GM12878 (cell line): ENCODE results near the gene XRCC4. TPM values are rescaled to one million over a fixed set of nuclear protein-coding genes. Genes with fewer than 3 reads are reported as not detected.

Experiments
- ATAC-seq: fragments of 200-7000 bp; cut with Tn5 transposase; 3 replicates; pipeline ENCODE4 v1.9.1; 2020; ENCODE audit warnings: mild to moderate bottlenecking, moderate library complexity
- BruUV-seq: library from RNA; stranded (reverse); fragments of 400-500 nt; replicated peaks from 2 replicates; lab custom pipeline; 2021; lab: Mats Ljungman, UMichigan
- CTCF ChIA-PET: fragments of 300-600 bp; sonication (Branson Sonifier 250); formaldehyde crosslinking; extraction: SDS; loops from one replicate; lab custom pipeline; 2021; ENCODE audit warnings: inconsistent platforms; lab: Yijun Ruan, JAX
- POLR2A ChIA-PET: fragments of 350-600 bp; formaldehyde crosslinking; extraction: SDS; loops from one replicate; lab custom pipeline; 2021; ENCODE audit warnings: inconsistent platforms; lab: Charles Lee
- RAD21 ChIA-PET: fragments of 300-600 bp; sonication (Branson Sonifier 250); formaldehyde crosslinking; loops from one replicate; lab custom pipeline; 2023; ENCODE audit warnings: antibody characterized with exemption; ENCODE audit not compliant: unreplicated experiment; lab: Charles Lee
- SMC1A ChIA-PET: fragments of 300-600 bp; sonication (Branson Sonifier 250); formaldehyde crosslinking; loops from one replicate; lab custom pipeline; 2023; ENCODE audit not compliant: unreplicated experiment, uncharacterized antibody; lab: Charles Lee
- DNase-seq: peaks from one replicate; pipeline ENCODE4 v3.0.0-alpha.2; 2011; ENCODE audit warnings: low read depth, low spot score
- FAIRE-seq: peaks from 3 replicates; lab custom pipeline; 2011; peaks lifted over from hg19 to GRCh38; lab: Jason Lieb, UNC
- H2AFZ ChIP-seq: 2 replicates; pipeline ENCODE4 v1.6.0; 2011; ENCODE audit warnings: low read depth, low read length, control low read depth; ENCODE audit not compliant: control insufficient read depth
- H3K27ac ChIP-seq: 2 replicates; pipeline ENCODE4 v1.5.1; 2011; ENCODE audit warnings: control low read depth; ENCODE audit not compliant: control insufficient read depth, insufficient read depth
- H3K27me3 ChIP-seq, 2 experiments: replicated peaks in 1 of 2; 2 replicates each; pipeline versions ENCODE4 v1.6.0 to v1.6.1; 2011; ENCODE audit warnings: low read length in 1 of 2; ENCODE audit not compliant: control insufficient read depth in 2 of 2, insufficient read depth in 2 of 2
- H3K36me3 ChIP-seq, 2 experiments: 2 replicates each; pipeline ENCODE4 v1.5.1; 2011; ENCODE audit warnings: low read length in 1 of 2; ENCODE audit not compliant: control insufficient read depth in 2 of 2, insufficient read depth in 2 of 2
- H3K4me1 ChIP-seq: 2 replicates; pipeline ENCODE4 v1.6.1; 2011; ENCODE audit warnings: mild to moderate bottlenecking, low read length, moderate library complexity, mixed read lengths; ENCODE audit not compliant: control insufficient read depth, insufficient read depth
- H3K4me2 ChIP-seq: 2 replicates; pipeline ENCODE4 v1.6.0; 2011; ENCODE audit warnings: control low read depth; ENCODE audit not compliant: control insufficient read depth, insufficient read depth
- H3K4me3 ChIP-seq: fragments of 200-600 bp; sonication (generic); 2 replicates; pipeline ENCODE4 v1.5.1; 2016
- H3K79me2 ChIP-seq: 2 replicates; pipeline ENCODE4 v1.6.0; 2011; ENCODE audit warnings: low read length; ENCODE audit not compliant: control insufficient read depth, insufficient read depth
- H3K9ac ChIP-seq: 2 replicates; pipeline ENCODE4 v1.8.0; 2011; ENCODE audit warnings: low read length, control low read depth, mixed read lengths; ENCODE audit not compliant: control insufficient read depth, insufficient read depth
- H3K9me3 ChIP-seq: replicated peaks from 3 replicates; pipeline ENCODE4 v1.5.1; 2011; ENCODE audit warnings: mild to moderate bottlenecking, low read length; ENCODE audit not compliant: control insufficient read depth, insufficient read depth
- H4K20me1 ChIP-seq: 2 replicates; pipeline ENCODE4 v1.6.0; 2011; ENCODE audit not compliant: control insufficient read depth, insufficient read depth
- CHD1 ChIP-seq: IDR thresholded peaks from 2 replicates; pipeline ENCODE4 v1.6.1; 2012; ENCODE audit warnings: low read depth, low read length, improper control_type of control experiment
- ESRRA ChIP-seq: IDR thresholded peaks from 2 replicates; pipeline ENCODE4 v1.6.1; 2012; ENCODE audit warnings: mild to moderate bottlenecking, low read length, improper control_type of control experiment
- HDAC2 ChIP-seq: fragments of 200-600 bp; sonication (generic); IDR thresholded peaks from 2 replicates; pipeline ENCODE4 v1.6.1; 2017
- MEF2B ChIP-seq: fragments of 450-650 bp; IDR thresholded peaks from 2 replicates; pipeline ENCODE4 v1.6.1; 2018; ENCODE audit warnings: mild to moderate bottlenecking, moderate library complexity; ENCODE audit not compliant: partially characterized antibody, poor library complexity, severe bottlenecking
- NFIC ChIP-seq: IDR thresholded peaks from 2 replicates; pipeline ENCODE4 v1.6.1; 2012; ENCODE audit warnings: low read depth, mild to moderate bottlenecking, inconsistent platforms, low read length, moderate library complexity
- NR2F1 ChIP-seq: fragments of 450-650 bp; conservative IDR thresholded peaks from 2 replicates; pipeline ENCODE4 v1.6.1; 2017; ENCODE audit warnings: mild to moderate bottlenecking
- PBX3 ChIP-seq: IDR thresholded peaks from 2 replicates; pipeline ENCODE4 v1.6.1; 2011; ENCODE audit warnings: mild to moderate bottlenecking, low read depth, low read length, moderate library complexity; ENCODE audit not compliant: insufficient replicate concordance
- RELA ChIP-seq: fragments of 450-650 bp; IDR thresholded peaks from 2 replicates; pipeline ENCODE4 v1.8.0; 2014; ENCODE audit warnings: borderline replicate concordance; ENCODE audit not compliant: partially characterized antibody
- RUNX3 ChIP-seq: IDR thresholded peaks from 2 replicates; pipeline ENCODE4 v1.6.1; 2012; ENCODE audit warnings: low read length, inconsistent platforms
- ZBTB4 ChIP-seq: fragments of 450-650 bp; formaldehyde crosslinking; IDR thresholded peaks from 2 replicates; pipeline ENCODE4 v1.4.0; 2022; ENCODE audit warnings: mild to moderate bottlenecking, moderate library complexity
- WGBS: methylation state at CpG from one replicate; pipeline ENCODE4 v1.1.6; 2016; ENCODE audit warnings: low lambda C conversion rate; ENCODE audit not compliant: insufficient replicate concordance, insufficient coverage; ENCODE audit errors: missing lambda C conversion rate; 5-methylcytosine and 5-hydroxymethylcytosine counted together
- in situ Hi-C: fragments of 300-500 bp; cut with MboI; formaldehyde crosslinking; loops from 9 replicates; pipeline ENCODE4 v1.14.3; 2018; ENCODE audit warnings: mixed read lengths
- intact Hi-C: fragments of 100-400 bp; cut with micrococcal nuclease; formaldehyde crosslinking; loops from one replicate; pipeline ENCODE4 v1.14.2; 2022; ENCODE audit not compliant: unreplicated experiment
- polyA plus RNA-seq, 11 experiments: library from polyadenylated mRNA; depleted of rRNA in 4 of 11; unstranded in 6 of 11; stranded (reverse) in 5 of 11; fragments of >200 nt; fragmentation: Nextera tagmentation in 4 of 11; fragmentation: Illumina TruSeq in 1 of 11; extraction: Ambion mirVana in 4 of 11; extraction: Trizol in 1 of 11; gene quantifications; 1 replicate in 1 of 11; 2 replicates in 10 of 11; pipeline versions ENCODE4 v1.2.1 to v1.2.3, GENCODE V29; 2011 to 2016; ENCODE audit warnings: inconsistent platforms in 2 of 11, missing spikeins in 2 of 11, low read depth in 1 of 11
- total RNA-seq, 4 experiments: library from RNA; depleted of rRNA in 3 of 4; stranded (reverse); fragments of >200 nt in 3 of 4; fragmentation: Illumina TruSeq in 1 of 4; extraction: Trizol in 1 of 4; gene quantifications; 2 replicates each; pipeline versions ENCODE4 v1.2.1 to v1.2.3, GENCODE V29; 2013 to 2021
- TF ChIP-seq, protein P1 (sequence below): fragments of 450-650 bp; conservative IDR thresholded peaks from 2 replicates; pipeline ENCODE4 v1.6.1; 2017; ENCODE audit warnings: mild to moderate bottlenecking, moderate library complexity

The XRCC4 gene
- total and polyA plus RNA-seq, 10 of the 15 experiments (the other 5 are each of a cell fraction or from before 2014, with no cell fraction given): 12.1 to 53.6 (median 25.8) TPM

GRCh38 chr5:83387041-83387440, 309.7 kb downstream of the XRCC4 start:
- H3K4me2 ChIP-seq: no peak overlapping the region
- H3K79me2 ChIP-seq: no peaks in the 10 kb centered on the region
- no peak overlapping the region for H3K4me3 ChIP-seq
- WGBS: 67% methylated on average over 2 of the region's 2 CpGs
- H3K36me3 ChIP-seq: no peaks in the 10 kb centered on the region
- no peaks in the 10 kb centered on the region for H3K9me3 ChIP-seq
- H4K20me1 ChIP-seq: no peaks in the 10 kb centered on the region
- no peaks in the 10 kb centered on the region for H3K4me1 ChIP-seq
- no peak overlapping the region for H3K27ac ChIP-seq
- DNase-seq (no peak), ATAC-seq (no peak)
- no TSS peak for BruUV-seq
- CTCF ChIA-PET: interaction anchor here (0.6 kb wide), 1 partner anchor 23 kb away, joined by 3 read pairs; no protein-coding TSS in a partner anchor
- TF ChIP-seq NFIC (no peak), ESRRA (no peak), CHD1 (no peak), RUNX3 (no peak), MEF2B (no peak), HDAC2 (no peak), PBX3 (no peak), RELA (no peak), ZBTB4 (CRISPR knock-in tag) (no peak), NR2F1 (no peak)
- TF ChIP-seq, protein P1, sequence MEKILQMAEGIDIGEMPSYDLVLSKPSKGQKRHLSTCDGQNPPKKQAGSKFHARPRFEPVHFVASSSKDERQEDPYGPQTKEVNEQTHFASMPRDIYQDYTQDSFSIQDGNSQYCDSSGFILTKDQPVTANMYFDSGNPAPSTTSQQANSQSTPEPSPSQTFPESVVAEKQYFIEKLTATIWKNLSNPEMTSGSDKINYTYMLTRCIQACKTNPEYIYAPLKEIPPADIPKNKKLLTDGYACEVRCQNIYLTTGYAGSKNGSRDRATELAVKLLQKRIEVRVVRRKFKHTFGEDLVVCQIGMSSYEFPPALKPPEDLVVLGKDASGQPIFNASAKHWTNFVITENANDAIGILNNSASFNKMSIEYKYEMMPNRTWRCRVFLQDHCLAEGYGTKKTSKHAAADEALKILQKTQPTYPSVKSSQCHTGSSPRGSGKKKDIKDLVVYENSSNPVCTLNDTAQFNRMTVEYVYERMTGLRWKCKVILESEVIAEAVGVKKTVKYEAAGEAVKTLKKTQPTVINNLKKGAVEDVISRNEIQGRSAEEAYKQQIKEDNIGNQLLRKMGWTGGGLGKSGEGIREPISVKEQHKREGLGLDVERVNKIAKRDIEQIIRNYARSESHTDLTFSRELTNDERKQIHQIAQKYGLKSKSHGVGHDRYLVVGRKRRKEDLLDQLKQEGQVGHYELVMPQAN: no peak
- TF ChIP-seq, all 136 proteins: peak for 0
- in situ Hi-C loops (no loop called here), intact Hi-C loops (no loop called here)
- ChIA-PET SMC1A (interaction anchor here (1.1 kb wide), 1 partner anchor 98 kb away, joined by 4 read pairs; no protein-coding TSS in a partner anchor), RAD21 (no interaction called here), POLR2A (no interaction called here)
- Histone ChIP-seq H3K27me3 (no peaks in the 10 kb centered on the region), H2AFZ (no peak overlapping the region), H3K9ac (no peak overlapping the region)
- FAIRE-seq: no peak
